Right lung (tissue), 5 donors: Measurements from ENCODE around the gene GTF2IRD1. TPM values are rescaled to one million over a fixed set of nuclear protein-coding genes. Genes with fewer than 3 reads are reported as not detected.
"Not testable (repeated sequence)": the region's sequence is repeated elsewhere in the genome, so short reads cannot be mapped to it uniquely, and the experiment has no call there.

Experiments
- DNase-seq, 2 donors: peaks; one replicate each; pipeline ENCODE4 v3.0.0-alpha.2; 2013
- polyA plus RNA-seq, 5 donors: library from polyadenylated mRNA; unstranded; fragments of 120-200 nt; gene quantifications; one replicate each; pipeline versions ENCODE4 v1.2.1 to v1.2.3, GENCODE V29; 2013; ENCODE audit warnings: inconsistent platforms in 1 of 5, low replicate concordance in 1 of 5; ENCODE audit not compliant: insufficient read length in 5 of 5, insufficient read depth in 1 of 5

Gene GTF2IRD1
- polyA plus RNA-seq, 5 donors, result 28.0 to 35.6 (median 33.1) TPM

DNA sequence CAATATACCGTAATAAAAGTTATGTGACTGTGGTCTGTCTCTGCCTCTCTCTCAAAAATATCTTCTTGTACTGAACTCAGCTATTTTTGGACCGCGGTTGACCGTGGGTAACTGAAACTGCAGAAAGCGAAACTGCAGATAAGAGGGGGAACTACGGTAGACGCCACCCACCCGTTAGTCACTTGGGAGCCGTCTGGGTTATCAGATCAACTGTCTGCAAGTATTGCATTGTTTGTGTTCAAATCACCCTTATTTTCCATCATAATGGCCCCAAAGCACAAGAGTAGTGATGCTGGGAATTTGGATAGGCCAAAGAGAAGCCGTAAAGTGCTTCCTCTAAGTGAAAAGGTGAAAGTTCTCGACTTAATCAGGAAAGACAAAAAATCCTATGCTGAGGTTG lies 196.3 kb downstream of the GTF2IRD1 start:
- not testable (repeated sequence) for DNase-seq

DNA sequence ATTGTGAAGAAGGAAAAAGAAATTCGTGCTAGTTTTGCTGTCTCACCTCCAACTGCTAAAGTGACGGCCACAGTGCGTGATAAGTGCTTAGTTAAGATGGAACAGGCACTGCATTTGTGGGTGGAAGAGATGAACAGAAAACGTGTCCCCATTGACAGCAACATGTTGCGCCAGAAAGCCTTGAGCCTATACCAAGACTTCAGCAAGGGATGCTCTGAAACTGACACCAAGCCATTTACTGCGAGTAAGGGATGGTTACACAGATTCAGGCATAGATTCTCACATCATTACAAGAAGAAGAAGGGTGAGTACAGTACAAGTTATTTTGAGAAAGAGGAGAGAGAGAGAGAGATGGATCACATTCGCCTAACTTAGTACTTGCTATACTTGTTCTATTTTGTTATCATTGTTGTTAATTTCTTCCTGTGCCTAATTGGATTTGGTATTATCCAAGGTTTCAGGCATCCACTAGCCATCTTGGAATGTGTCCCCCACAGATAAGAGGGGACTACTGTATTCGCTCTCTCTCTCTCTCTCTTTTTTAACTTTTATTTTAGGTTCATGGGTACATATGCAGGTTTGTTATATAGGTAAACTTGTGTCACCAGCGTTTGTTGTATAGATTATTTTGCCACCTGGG lies 196.9 kb downstream of the GTF2IRD1 start:
- not testable (repeated sequence) for DNase-seq

DNA sequence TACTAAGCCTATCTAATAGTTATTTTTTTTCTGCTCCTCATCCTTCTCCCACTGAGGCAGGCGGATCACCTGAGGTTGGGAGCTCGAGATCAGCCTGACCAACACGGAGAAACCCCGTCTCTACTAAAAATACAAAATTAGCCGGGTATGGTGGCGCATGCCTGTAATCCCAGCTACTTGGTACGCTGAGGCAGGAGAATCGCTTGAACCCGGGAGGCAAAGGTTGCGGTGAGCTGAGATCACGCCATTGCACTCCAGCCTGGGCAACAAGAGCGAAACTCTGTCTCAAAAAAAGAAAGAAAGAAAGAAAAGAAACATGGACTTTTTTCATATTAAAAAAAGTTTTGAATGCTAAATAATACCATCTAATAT lies 197.4 kb downstream of the GTF2IRD1 start:
- DNase-seq, result not testable (repeated sequence)

Other genes with a start within 250 kb of the GTF2IRD1 start
- gene LAT2, start 243.9 kb upstream of the GTF2IRD1 start, polyA plus RNA-seq, result 1 to 10 TPM; 3.8 to 5.5 (median 4.6) TPM
- 10 to 100 TPM; 36.5 to 50.0 (median 38.8) TPM for gene RFC2, start 199.5 kb upstream of the GTF2IRD1 start, polyA plus RNA-seq
- gene CLIP2, start 164.5 kb upstream of the GTF2IRD1 start, polyA plus RNA-seq, result 10 to 100 TPM; 19.7 to 32.3 (median 24.3) TPM
- 100 to 1,000 TPM; 281 to 443 (median 366) TPM for gene GTF2I, start 203.8 kb downstream of the GTF2IRD1 start, polyA plus RNA-seq